PFSK-1 (cell line): Measurements from ENCODE around the gene SIGLEC5.

Experiments used
- POLR2AphosphoS5 ChIP-seq: IDR thresholded peaks from 2 replicates; pipeline ENCODE4 v1.6.1; 2012; ENCODE audit warnings: low read depth, mild to moderate bottlenecking, control low read depth, low read length, moderate library complexity
- TF ChIP-seq, protein P1 (sequence below), 2 experiments: IDR thresholded peaks; 2 replicates each; pipeline versions ENCODE4 v1.6.1 to v1.8.0; 2011 to 2012; ENCODE audit warnings: low read depth in 2 of 2, low read length in 2 of 2, control low read depth in 1 of 2, inconsistent platforms in 1 of 2, mild to moderate bottlenecking in 1 of 2, moderate library complexity in 1 of 2; ENCODE audit not compliant: insufficient read depth in 1 of 2

DNA sequence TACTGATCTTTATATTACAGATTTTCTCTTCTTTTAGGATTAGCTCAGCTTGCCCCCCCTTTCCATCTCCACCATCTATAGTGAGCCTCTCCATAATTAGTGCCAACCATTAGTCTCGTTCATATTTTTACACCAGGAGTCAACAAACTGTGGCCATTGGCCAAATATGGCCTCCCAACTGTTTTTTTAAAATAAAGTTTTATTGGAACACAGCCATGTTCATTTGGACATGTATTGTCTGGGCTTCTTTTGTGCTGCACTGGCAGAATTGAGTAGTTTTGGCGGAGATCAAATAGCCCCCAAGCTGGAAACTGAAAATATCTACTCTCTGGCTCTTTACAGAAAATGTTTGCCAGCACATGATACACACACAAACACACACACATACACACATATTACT, 40.7 kb downstream of the SIGLEC5 start:
- TF ChIP-seq POLR2AphosphoS5 = no peak
- TF ChIP-seq, protein P1, sequence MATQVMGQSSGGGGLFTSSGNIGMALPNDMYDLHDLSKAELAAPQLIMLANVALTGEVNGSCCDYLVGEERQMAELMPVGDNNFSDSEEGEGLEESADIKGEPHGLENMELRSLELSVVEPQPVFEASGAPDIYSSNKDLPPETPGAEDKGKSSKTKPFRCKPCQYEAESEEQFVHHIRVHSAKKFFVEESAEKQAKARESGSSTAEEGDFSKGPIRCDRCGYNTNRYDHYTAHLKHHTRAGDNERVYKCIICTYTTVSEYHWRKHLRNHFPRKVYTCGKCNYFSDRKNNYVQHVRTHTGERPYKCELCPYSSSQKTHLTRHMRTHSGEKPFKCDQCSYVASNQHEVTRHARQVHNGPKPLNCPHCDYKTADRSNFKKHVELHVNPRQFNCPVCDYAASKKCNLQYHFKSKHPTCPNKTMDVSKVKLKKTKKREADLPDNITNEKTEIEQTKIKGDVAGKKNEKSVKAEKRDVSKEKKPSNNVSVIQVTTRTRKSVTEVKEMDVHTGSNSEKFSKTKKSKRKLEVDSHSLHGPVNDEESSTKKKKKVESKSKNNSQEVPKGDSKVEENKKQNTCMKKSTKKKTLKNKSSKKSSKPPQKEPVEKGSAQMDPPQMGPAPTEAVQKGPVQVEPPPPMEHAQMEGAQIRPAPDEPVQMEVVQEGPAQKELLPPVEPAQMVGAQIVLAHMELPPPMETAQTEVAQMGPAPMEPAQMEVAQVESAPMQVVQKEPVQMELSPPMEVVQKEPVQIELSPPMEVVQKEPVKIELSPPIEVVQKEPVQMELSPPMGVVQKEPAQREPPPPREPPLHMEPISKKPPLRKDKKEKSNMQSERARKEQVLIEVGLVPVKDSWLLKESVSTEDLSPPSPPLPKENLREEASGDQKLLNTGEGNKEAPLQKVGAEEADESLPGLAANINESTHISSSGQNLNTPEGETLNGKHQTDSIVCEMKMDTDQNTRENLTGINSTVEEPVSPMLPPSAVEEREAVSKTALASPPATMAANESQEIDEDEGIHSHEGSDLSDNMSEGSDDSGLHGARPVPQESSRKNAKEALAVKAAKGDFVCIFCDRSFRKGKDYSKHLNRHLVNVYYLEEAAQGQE (IDR thresholded peaks at IDR 0.05; ENCODE audit: insufficient read depth in 1 of 2, low read depth in 2 of 2, low read length in 2 of 2) = no peak
